ENCODE results near the gene PCED1A.

The PCED1A gene

DNA sequence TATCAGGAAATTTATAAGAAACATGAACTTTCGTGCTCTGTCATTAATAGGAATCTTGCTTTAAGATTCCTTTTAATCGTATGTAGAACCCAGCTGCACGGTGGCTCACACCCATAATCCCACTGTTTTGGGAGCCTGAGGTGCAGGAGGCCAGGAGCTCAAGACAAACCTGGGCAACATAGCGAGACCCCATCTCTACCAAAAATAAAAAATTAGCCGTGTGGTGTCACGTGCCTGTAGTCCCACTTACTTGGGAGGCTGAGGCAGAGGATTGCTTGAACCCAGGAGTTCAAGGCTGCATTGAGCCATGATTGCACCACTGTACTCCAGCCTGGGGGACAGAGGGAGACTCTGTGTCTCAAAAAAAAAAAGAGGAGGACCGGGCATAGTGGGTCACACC is 40.2 kb upstream of the PCED1A start:
- DNase-seq (ENCODE audit: low read depth, low spot score) = no peak
- H3K4me3 ChIP-seq (ENCODE audit: insufficient read length, low read depth) = no peak overlapping the region
- H3K4me1 ChIP-seq (ENCODE audit: insufficient read depth, insufficient read length) = no peaks in the 10 kb centered on the region
- H3K9me3 ChIP-seq (ENCODE audit: insufficient read depth, low read length) = no peaks in the 10 kb centered on the region
- peaks cover 3% of the 10 kb centered on the region for H3K36me3 ChIP-seq (ENCODE audit: insufficient read depth, insufficient read length, low read length)
- no peak for TF ChIP-seq ZNF274 (IDR thresholded peaks at IDR 0.05; ENCODE audit: low read depth, low read length)
- TF ChIP-seq SUZ12 (IDR thresholded peaks at IDR 0.05; ENCODE audit: extremely low read depth, insufficient read depth, insufficient read length) = no peak
- TF ChIP-seq YY1 (IDR thresholded peaks at IDR 0.05; ENCODE audit: insufficient read depth, insufficient read length) = no peak
- H3K27me3 ChIP-seq (ENCODE audit: insufficient read depth, insufficient read length) = no peaks in the 10 kb centered on the region
- no peak overlapping the region for H3K9ac ChIP-seq (ENCODE audit: insufficient read length, low read depth)

DNA sequence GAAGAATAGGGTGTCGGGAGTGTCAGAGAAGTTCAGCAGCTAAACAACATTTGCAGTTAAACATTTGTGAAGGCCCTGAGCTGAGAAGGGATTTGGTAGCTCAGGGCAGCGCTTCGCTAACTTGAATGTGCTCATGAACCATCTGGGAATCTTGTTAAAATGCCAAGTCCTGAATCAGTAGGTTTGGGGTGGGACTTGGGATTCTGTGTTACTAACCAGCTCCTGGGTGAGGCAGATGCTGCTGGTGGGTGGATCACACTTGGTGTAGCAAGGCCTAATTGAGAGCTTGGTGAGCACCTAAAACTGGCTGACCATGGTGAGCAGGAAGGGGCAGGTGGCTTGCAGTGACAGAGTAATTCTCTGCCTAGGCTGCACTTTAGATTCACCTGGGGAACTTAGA is 38.7 kb upstream of the PCED1A start:
- TF ChIP-seq ZNF274 (IDR thresholded peaks at IDR 0.05; ENCODE audit: low read depth, low read length) (no peak), SUZ12 (IDR thresholded peaks at IDR 0.05; ENCODE audit: extremely low read depth, insufficient read depth, insufficient read length) (no peak), YY1 (IDR thresholded peaks at IDR 0.05; ENCODE audit: insufficient read depth, insufficient read length) (no peak)
- Histone ChIP-seq H3K36me3 (ENCODE audit: insufficient read depth, insufficient read length, low read length) (peaks cover 7% of the 10 kb centered on the region), H3K4me3 (ENCODE audit: insufficient read length, low read depth) (no peak overlapping the region), H3K4me1 (ENCODE audit: insufficient read depth, insufficient read length) (no peaks in the 10 kb centered on the region), H3K27me3 (ENCODE audit: insufficient read depth, insufficient read length) (no peaks in the 10 kb centered on the region), H3K9me3 (ENCODE audit: insufficient read depth, low read length) (no peaks in the 10 kb centered on the region), H3K9ac (ENCODE audit: insufficient read length, low read depth) (no peak overlapping the region)
- no peak for DNase-seq (ENCODE audit: low read depth, low spot score)

DNA sequence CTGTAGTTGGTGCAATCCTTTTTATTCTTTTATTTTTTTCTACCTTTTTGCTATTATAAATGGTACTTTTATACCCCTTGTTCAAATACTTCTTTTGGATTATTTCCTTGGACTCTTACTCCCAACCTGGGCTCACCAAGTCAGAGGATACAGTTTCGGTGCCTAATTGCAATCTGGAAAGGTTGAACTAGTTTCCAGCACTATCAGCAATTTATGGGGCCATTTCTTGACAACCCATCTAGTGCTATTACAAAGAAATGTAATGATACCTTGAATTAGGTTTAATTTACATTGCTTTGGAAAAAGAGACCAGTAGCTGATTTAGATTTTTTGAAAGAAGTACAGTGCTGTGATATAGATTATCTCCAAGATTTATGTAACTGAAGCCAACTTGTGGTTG is 38.1 kb upstream of the PCED1A start:
- TF ChIP-seq YY1 (IDR thresholded peaks at IDR 0.05; ENCODE audit: insufficient read depth, insufficient read length) = no peak
- no peak for TF ChIP-seq SUZ12 (IDR thresholded peaks at IDR 0.05; ENCODE audit: extremely low read depth, insufficient read depth, insufficient read length)
- TF ChIP-seq ZNF274 (IDR thresholded peaks at IDR 0.05; ENCODE audit: low read depth, low read length) = no peak
- DNase-seq (ENCODE audit: low read depth, low spot score) = no peak
- Histone ChIP-seq H3K27me3 (ENCODE audit: insufficient read depth, insufficient read length) (no peaks in the 10 kb centered on the region), H3K9ac (ENCODE audit: insufficient read length, low read depth) (no peak overlapping the region), H3K4me1 (ENCODE audit: insufficient read depth, insufficient read length) (no peaks in the 10 kb centered on the region), H3K4me3 (ENCODE audit: insufficient read length, low read depth) (no peak overlapping the region), H3K36me3 (ENCODE audit: insufficient read depth, insufficient read length, low read length) (peaks cover 7% of the 10 kb centered on the region), H3K9me3 (ENCODE audit: insufficient read depth, low read length) (no peaks in the 10 kb centered on the region)

DNA sequence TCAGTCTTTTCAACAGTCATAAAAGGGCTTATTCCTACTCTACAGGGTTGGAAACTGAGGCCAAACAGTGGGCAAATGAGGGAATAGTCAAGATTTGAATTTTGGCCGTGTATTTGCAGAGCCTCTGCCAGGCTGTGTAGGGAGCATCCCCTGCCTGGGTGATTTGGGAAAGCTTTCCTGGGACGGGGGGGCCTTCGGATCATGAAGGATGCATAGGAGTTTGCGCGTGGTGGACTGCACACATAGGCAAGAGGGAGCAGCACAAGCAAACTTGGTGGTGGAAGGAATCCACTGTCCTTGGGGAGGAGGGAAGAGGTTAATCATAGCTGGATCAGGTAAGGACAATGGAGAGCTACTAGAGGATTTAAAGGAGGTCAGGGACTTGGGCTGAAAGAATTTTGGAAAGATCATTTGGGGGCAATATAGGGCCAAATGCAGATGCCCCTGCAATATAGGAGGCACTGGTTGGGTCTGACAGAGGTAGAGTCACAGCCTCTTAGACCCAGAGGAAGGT is 35.3 kb upstream of the PCED1A start:
- Histone ChIP-seq H3K36me3 (ENCODE audit: insufficient read depth, insufficient read length, low read length) (peaks cover 7% of the 10 kb centered on the region), H3K9ac (ENCODE audit: insufficient read length, low read depth) (no peak overlapping the region), H3K9me3 (ENCODE audit: insufficient read depth, low read length) (no peaks in the 10 kb centered on the region), H3K4me1 (ENCODE audit: insufficient read depth, insufficient read length) (peaks cover 3% of the 10 kb centered on the region), H3K4me3 (ENCODE audit: insufficient read length, low read depth) (no peak overlapping the region), H3K27me3 (ENCODE audit: insufficient read depth, insufficient read length) (peaks cover 22% of the 10 kb centered on the region)
- TF ChIP-seq ZNF274 (IDR thresholded peaks at IDR 0.05; ENCODE audit: low read depth, low read length) = no peak
- TF ChIP-seq SUZ12 (IDR thresholded peaks at IDR 0.05; ENCODE audit: extremely low read depth, insufficient read depth, insufficient read length) = no peak
- no peak for TF ChIP-seq YY1 (IDR thresholded peaks at IDR 0.05; ENCODE audit: insufficient read depth, insufficient read length)
- no peak for DNase-seq (ENCODE audit: low read depth, low spot score)

DNA sequence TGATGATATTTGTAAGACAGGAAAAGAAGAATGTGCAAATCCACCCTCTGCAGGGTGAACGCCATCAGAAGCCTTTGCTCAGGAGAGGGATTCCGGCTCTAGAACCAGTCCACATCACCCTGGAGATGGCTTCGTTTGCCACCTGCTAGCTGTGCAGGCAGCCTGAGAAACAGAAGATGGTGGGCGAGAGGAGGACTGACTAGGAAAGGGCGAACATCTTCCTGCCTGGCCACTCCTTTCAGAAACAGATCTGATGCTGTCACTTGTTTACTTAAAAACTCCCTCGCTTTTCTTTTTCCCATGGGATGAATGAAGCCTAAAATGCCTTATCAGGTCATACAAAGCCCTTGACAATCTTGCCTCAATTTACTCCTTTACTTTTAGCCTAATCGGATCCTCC is 34.0 kb upstream of the PCED1A start:
- no peak for DNase-seq (ENCODE audit: low read depth, low spot score)

DNA sequence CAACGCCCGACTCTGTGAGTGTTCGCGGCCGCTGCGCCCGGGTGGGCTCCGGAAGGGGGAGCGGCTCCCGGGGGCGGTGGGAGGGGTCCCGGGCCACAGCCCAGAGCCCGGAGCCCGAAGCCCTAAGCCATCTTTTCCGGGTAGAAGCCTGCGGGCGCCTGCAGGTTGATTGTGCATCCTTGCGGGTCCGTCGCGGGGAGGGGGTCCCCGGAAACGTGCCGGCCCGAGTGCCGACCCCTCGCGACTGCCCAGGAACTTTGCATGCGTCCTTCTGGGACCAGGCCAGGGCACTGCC is 33.2 kb upstream of the PCED1A start:
- TF ChIP-seq SUZ12 (IDR thresholded peaks at IDR 0.05; ENCODE audit: extremely low read depth, insufficient read depth, insufficient read length) = no peak
- TF ChIP-seq YY1 (IDR thresholded peaks at IDR 0.05; ENCODE audit: insufficient read depth, insufficient read length) = no peak
- no peak for TF ChIP-seq ZNF274 (IDR thresholded peaks at IDR 0.05; ENCODE audit: low read depth, low read length)
- Histone ChIP-seq H3K9ac (ENCODE audit: insufficient read length, low read depth) (peak overlapping the region; percentile 80), H3K4me1 (ENCODE audit: insufficient read depth, insufficient read length) (peaks cover 3% of the 10 kb centered on the region), H3K9me3 (ENCODE audit: insufficient read depth, low read length) (no peaks in the 10 kb centered on the region), H3K36me3 (ENCODE audit: insufficient read depth, insufficient read length, low read length) (peaks cover 7% of the 10 kb centered on the region), H3K27me3 (ENCODE audit: insufficient read depth, insufficient read length) (peaks cover 23% of the 10 kb centered on the region), H3K4me3 (ENCODE audit: insufficient read length, low read depth) (peak overlapping the region; percentile 76)
- no peak for DNase-seq (ENCODE audit: low read depth, low spot score)

More for the DNA sequence above, 34.0 kb upstream of the PCED1A start:
- Histone ChIP-seq H3K36me3 (ENCODE audit: insufficient read depth, insufficient read length, low read length) (peaks cover 7% of the 10 kb centered on the region), H3K9ac (ENCODE audit: insufficient read length, low read depth) (peak overlapping the region; percentile 36), H3K4me1 (ENCODE audit: insufficient read depth, insufficient read length) (peaks cover 3% of the 10 kb centered on the region), H3K4me3 (ENCODE audit: insufficient read length, low read depth) (peak overlapping the region; percentile 76), H3K9me3 (ENCODE audit: insufficient read depth, low read length) (no peaks in the 10 kb centered on the region), H3K27me3 (ENCODE audit: insufficient read depth, insufficient read length) (peaks cover 23% of the 10 kb centered on the region)
- TF ChIP-seq SUZ12 (IDR thresholded peaks at IDR 0.05; ENCODE audit: extremely low read depth, insufficient read depth, insufficient read length) (no peak), YY1 (IDR thresholded peaks at IDR 0.05; ENCODE audit: insufficient read depth, insufficient read length) (no peak), ZNF274 (IDR thresholded peaks at IDR 0.05; ENCODE audit: low read depth, low read length) (no peak)

DNA sequence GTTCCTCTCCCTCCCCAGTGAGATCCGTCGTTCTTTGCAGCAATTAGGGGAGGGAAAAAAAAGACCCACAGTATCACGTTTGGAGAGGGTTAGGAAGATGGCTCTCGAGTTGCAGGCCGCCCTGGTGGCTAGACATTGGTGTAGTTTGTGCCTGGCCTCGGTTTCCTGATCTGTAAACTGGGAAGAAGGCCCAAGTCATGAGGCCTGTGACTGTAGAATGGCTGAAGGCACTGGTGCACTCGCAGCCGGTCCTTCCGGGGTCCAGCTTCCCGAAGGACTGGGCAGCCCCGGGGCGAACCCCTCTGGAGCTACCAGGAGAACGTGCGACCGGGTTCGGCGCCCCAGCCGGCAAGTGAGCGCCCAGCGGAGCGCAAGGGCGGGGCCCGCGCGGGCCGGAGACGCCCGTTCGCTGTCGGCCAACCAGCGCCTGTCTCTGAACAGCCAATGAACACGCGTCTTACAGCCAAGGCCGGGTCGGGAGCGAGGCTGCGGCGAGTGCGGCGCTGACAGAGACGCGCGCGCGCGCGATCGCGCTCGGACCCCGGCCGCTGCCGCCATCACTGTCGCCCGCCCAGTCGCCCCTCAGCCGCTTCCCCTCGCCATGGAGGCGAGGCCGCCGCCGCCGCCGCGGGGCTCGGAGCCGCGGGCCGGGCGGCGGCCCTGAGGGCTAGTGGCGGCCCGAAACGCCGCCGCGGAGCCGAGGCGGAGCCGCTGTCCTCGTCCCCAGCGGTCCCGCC is 32.7 kb upstream of the PCED1A start, which contains the start of gene PTPRA:
Gene PTPRA, plus strand, starts transcription at position 472 of the 737 bp plus-strand sequence. CDS start 90,797 bp downstream, outside the sequence.
- TF ChIP-seq YY1 (IDR thresholded peaks at IDR 0.05; ENCODE audit: insufficient read depth, insufficient read length) (no peak), ZNF274 (IDR thresholded peaks at IDR 0.05; ENCODE audit: low read depth, low read length) (no peak), SUZ12 (IDR thresholded peaks at IDR 0.05; ENCODE audit: extremely low read depth, insufficient read depth, insufficient read length) (no peak)
- peak; percentile 89 for DNase-seq (ENCODE audit: low read depth, low spot score)

More for the DNA sequence above, 32.7 kb upstream of the PCED1A start, which contains the start of gene PTPRA:
- Histone ChIP-seq H3K9me3 (ENCODE audit: insufficient read depth, low read length) (no peaks in the 10 kb centered on the region), H3K9ac (ENCODE audit: insufficient read length, low read depth) (peak within 1 kb of the TSS; percentile 80), H3K27me3 (ENCODE audit: insufficient read depth, insufficient read length) (peaks cover 23% of the 10 kb centered on the region), H3K36me3 (ENCODE audit: insufficient read depth, insufficient read length, low read length) (peaks cover 7% of the 10 kb centered on the region), H3K4me3 (ENCODE audit: insufficient read length, low read depth) (peak within 1 kb of the TSS; percentile 76), H3K4me1 (ENCODE audit: insufficient read depth, insufficient read length) (peaks cover 3% of the 10 kb centered on the region)

Data from NT2/D1 (cell line).